HS-5 (cell line): ENCODE measurements around the gene SIDT1.

Experiments
- DNase-seq: peaks from one replicate; pipeline ENCODE4 v3.0.0-alpha.2; 2012; ENCODE audit warnings: low read depth

Gene SIDT1

GRCh38 chr3:113546414-113546893 lies 14.1 kb downstream of the SIDT1 start:
- DNase-seq, result no peak

DNA sequence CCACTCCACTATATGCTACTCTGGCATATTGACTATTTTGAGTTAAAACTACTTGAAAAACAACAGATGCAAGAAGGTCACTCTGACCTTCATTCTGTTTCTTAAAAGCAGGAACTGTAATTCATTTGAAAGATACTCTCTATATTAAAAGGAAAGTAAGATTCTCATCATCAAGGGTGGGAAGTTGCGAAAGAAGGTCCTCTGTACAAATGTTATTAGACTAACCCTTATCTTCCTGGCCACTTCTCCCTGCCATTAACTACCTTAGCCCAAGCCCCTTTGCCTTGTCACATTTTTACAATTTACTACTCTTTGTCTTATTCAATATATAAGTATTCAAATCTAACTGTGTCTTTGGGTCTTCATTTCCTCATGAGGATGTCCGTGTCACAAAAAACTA lies 16.1 kb downstream of the SIDT1 start:
- DNase-seq, result no peak

- DNase-seq, result no peak
Measured at GRCh38 chr3:113551820-113552219, 19.5 kb downstream of the SIDT1 start.

DNA sequence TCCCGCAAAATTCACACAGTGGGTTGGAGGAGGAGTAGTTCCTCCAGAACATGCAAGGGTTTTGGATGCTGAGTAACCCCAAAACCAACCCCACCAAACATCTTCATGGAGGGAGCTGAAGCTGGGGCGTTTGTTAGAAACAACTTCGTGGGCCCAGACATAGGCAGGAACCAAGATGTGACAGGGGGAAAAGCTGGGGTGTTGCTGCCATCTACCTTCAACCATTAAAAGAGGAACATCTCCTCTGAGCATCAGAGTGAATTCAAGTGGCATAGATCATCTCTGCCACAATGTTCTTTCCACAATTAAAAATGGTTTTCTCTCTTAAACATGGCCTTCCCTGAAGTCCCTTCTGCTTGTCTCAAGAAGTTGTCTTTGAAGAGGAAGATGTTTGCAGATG lies 20.5 kb downstream of the SIDT1 start:
- no peak for DNase-seq

- no peak for DNase-seq
Measured at GRCh38 chr3:113555138-113555537, 22.8 kb downstream of the SIDT1 start.

DNA sequence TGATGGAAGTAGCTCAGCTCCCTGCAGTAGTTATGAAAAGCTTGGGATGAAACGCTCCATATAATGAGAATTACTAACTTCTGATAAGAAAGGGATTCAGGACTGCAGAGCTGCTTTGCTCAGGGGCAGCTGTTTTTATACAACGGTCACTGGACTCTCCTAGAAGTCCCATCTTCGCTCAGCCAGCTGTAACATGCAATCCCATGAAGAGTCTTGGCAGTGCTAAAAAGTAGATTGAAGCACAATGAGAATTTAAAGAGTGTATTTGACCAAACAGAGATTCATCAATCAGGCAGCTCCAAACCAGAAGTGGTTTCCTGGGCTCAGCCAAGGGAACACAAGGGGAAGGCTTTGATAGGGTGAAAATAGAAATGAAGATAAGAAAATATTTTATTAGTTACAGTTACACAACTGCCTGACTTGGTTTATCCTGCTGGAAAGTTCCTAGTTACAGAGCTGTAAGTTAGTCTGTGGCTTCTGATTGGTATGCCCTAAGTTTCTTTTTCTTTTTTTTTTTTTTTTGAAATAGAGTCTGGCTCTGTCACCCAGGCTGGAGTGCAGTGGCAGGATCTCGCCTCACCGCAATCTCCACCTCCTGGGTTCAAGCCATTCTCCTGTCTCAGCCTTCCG lies 24.1 kb downstream of the SIDT1 start:
- DNase-seq, result no peak

DNA sequence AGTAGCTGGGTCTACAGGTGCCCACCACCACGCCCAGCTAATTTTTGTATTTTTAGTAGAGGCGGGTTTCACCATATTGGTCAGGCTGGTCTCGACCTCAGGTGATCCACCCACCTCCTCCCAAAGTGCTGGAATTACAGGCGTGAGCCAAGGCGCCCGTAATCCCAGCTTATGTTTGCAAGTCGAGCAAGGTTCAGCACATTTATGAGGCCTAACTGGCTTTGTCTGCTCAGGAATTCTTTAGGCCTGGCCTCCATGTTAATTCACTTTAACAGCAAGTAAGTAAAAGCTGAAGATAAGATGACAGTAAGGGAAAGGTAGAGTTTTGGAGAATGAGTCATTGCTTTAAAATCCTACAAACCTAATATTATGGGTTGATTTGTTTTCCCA lies 24.6 kb downstream of the SIDT1 start:
- DNase-seq, result no peak

DNA sequence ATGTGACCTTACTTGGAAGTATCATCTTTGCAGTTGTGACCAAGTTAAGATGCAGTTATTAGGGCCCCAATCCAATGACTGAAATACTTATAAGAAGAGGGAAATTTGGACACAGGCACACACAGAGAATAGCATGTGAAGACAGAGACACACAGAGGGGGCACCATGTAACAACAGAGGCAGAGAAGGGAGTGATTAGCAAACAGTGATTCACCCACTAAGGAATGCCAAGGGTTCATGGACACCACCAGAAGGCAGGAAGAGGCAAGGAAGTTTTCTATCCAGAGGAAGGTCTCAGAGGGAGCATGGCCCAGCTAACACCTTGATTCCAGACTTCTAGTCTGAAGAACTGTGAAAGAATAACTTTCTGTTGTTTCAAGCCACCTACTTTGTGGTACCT lies 25.0 kb downstream of the SIDT1 start:
- peak; percentile 30 for DNase-seq

DNA sequence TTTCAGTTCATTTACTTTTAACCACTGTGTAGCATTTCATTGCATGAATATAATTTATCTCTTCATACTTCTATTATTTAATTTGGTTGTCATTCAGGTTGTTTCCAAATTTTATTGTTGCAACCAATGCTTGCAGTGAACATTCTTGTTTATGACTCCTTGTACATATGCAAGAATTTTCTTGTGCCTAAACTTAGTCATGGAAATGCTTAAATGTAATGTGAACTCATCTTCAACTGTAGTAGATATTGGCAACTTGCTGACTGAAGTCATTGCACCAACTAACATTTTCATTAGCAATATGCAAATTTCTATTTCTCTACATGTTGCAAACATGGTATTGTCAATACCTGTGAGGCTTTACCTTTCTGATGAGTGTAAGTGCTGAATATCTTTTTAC lies 26.7 kb downstream of the SIDT1 start:
- DNase-seq, result no peak

DNA sequence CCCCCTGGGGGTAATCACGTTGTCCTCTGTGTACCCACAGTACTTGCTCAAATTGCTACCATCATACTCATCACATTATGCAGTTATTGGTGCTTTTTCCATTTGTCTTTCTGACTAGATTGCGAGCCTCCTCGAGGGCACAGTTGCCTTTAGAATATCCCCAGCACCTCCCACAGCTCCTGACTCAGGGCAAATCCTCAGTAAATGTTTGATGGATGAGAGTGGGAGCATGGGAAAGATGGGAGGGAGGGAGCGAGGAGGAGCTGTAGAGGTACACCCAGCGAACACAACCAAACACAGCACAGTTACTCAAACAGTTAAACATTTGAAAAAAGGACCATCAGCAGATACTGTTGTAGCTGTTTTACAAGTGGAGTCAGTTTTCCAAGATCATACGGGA lies 27.9 kb downstream of the SIDT1 start:
- DNase-seq, result no peak

- DNase-seq, result no peak
Measured at GRCh38 chr3:113560831-113561623, 28.7 kb downstream of the SIDT1 start.

DNA sequence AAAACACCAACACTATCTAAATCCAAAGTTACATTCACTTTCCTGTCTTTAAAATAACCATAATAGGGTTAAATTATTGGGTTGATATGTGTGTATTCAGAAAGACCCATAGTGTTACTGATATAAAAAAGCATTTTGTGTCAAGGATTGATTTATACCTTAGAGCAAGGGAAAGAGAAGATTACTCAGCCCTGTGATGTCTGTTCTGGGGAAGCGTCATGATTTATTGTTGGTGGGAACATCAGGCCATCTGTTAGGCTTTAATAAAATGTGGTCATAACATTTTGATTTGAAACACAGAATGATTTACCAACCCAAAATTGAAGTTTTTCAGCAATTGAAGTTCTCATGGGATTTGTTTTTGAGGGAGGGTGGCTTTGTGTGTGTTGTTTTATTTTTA lies 33.2 kb downstream of the SIDT1 start:
- DNase-seq, result no peak

- no peak for DNase-seq
Measured at GRCh38 chr3:113570158-113570557, 37.8 kb downstream of the SIDT1 start.

- no peak for DNase-seq
Measured at GRCh38 chr3:113571360-113571759, 39.0 kb downstream of the SIDT1 start.

- no peak for DNase-seq
Measured at GRCh38 chr3:113573728-113574127, 41.4 kb downstream of the SIDT1 start.

- no peak for DNase-seq
Measured at GRCh38 chr3:113574213-113574612, 41.9 kb downstream of the SIDT1 start.

DNA sequence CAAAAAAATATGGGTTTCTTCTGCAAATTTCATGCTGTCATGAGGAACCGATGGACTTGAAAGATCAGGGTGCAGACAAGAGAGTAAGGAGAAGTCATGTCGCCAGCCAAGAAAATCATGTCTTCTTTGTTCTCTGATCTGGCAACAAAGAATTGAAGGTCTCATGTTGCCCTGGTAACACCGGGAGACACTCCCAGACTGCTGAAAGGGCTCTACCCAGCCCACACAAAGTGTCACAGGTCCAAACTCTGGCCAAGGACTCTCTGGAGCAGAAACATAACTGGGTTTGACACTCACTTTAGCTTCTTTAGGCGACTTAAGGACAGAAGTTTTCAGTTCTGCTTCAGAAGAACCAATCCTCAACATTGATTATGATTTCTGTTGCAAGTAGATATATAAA lies 42.9 kb downstream of the SIDT1 start:
- DNase-seq, result no peak

DNA sequence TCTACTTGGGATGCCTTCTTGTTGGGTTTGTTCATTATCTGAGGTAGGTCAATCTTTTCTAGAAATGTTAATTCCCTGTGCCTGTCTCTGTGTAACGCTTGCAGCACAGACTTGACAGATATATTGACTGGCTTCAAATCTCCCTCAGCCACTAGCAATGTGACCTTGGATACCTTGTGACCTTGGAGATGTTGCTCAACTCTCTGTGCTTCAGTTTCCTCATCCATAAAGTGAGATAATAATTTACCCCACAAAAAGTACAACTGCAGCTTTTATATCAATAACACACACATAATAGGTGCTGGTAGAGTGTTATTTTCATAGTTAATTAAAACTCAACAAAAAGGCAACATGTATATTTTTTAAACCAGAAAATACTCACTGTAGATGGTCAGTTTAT lies 52.9 kb downstream of the SIDT1 start:
- no peak for DNase-seq

- DNase-seq, result no peak
Measured at GRCh38 chr3:113585720-113586119, 53.4 kb downstream of the SIDT1 start.

- no peak for DNase-seq
Measured at GRCh38 chr3:113588806-113589205, 56.5 kb downstream of the SIDT1 start.

- no peak for DNase-seq
Measured at GRCh38 chr3:113589971-113590370, 57.6 kb downstream of the SIDT1 start.

DNA sequence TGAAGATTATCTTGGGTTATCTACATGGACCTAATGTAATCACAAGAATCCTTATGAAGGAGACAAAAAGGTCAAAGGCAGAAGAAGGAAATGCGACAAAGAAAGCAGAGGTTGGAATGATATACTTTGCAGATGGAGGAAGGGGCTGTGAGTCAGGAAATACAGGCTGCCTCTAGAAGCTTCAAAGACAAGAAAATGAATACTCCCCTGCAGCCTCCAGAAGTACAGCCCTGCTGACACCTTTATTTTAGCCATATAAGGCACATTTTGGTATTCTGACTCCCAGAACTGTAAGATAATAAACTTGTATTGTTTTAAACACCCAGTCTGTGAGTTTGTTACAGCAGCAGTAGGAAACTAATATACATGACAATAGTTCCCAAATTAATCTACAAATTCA lies 58.6 kb downstream of the SIDT1 start:
- no peak for DNase-seq

DNA sequence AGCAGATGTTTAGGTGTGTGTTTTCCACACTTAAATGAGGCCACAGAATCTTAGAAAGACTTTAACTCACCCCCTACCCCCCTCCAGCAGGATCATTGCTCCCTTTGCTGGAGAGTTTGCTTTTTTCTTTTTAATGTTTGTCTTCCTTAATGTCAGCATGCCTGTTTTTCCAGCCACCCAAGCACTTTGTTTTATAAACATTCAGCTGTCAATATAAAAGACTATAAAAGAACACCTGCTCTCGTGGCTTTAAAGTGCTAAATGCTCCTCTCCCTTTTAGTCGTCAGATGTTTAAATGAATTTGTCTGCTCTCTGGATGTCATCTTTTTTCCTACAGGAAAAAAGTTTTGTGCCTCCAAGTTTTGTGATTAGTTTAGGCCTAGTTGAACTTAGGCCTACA lies 61.7 kb downstream of the SIDT1 start:
- DNase-seq, result no peak
